HEK293 (cell line): Measurements from ENCODE around the gene ADH4.

ENCODE experiments used
- CTCF ChIA-PET: fragments of 350-600 bp; formaldehyde crosslinking; extraction: SDS; loops from one replicate; lab custom pipeline; 2021; ENCODE audit warnings: antibody characterized with exemption; lab: Yijun Ruan, JAX
- POLR2A ChIA-PET: fragments of 300-600 bp; formaldehyde crosslinking; extraction: SDS; loops from one replicate; lab custom pipeline; 2020; ENCODE audit warnings: antibody characterized with exemption, inconsistent platforms; lab: Yijun Ruan, JAX
- H3K27ac ChIP-seq: fragments of 200-500 bp; sonication (Bioruptor generic); 2 replicates; pipeline ENCODE4 v1.5.1; 2014; ENCODE audit warnings: low read depth, low read length, control low read depth, inconsistent platforms; ENCODE audit errors: extremely low read depth
- H3K36me3 ChIP-seq, 2 experiments: fragments of 200-500 bp in 1 of 2; sonication (Bioruptor generic) in 1 of 2; 1 replicate in 1 of 2; 2 replicates in 1 of 2; pipeline ENCODE4 v1.5.1; 2014 to 2017; ENCODE audit warnings: inconsistent platforms in 2 of 2, low read length in 2 of 2; ENCODE audit not compliant: control insufficient read depth in 2 of 2, insufficient read depth in 1 of 2
- H3K4me1 ChIP-seq: fragments of 200-500 bp; sonication (Bioruptor generic); 2 replicates; pipeline ENCODE4 v1.5.1; 2014; ENCODE audit warnings: mild to moderate bottlenecking, low read length, inconsistent platforms; ENCODE audit not compliant: control insufficient read depth, insufficient read depth
- H3K4me3 ChIP-seq: 2 replicates; pipeline ENCODE4 v1.5.1; 2011; ENCODE audit warnings: low read depth, mild to moderate bottlenecking, control low read depth, low read length, moderate library complexity
- H3K9me3 ChIP-seq: fragments of 200-500 bp; sonication (Bioruptor generic); 2 replicates; pipeline ENCODE4 v1.5.1; 2014; ENCODE audit warnings: low read depth, low read length, inconsistent platforms; ENCODE audit not compliant: control insufficient read depth, insufficient read depth
- KLF10 ChIP-seq: fragments of 450-650 bp; IDR thresholded peaks from 2 replicates; pipeline ENCODE4 v1.5.1; 2018; ENCODE audit warnings: missing biosample characterization, mild to moderate bottlenecking, missing genetic modification characterization
- KLF7 ChIP-seq: fragments of 450-650 bp; formaldehyde crosslinking; IDR thresholded peaks from 2 replicates; pipeline ENCODE4 v1.5.1; 2016; ENCODE audit warnings: missing biosample characterization, missing genetic modification characterization, borderline replicate concordance
- RBAK ChIP-seq: fragments of 450-650 bp; formaldehyde crosslinking; IDR thresholded peaks from 2 replicates; pipeline ENCODE4 v1.5.1; 2016; ENCODE audit warnings: missing biosample characterization, missing genetic modification characterization
- SCRT1 ChIP-seq: fragments of 450-650 bp; formaldehyde crosslinking; IDR thresholded peaks from 2 replicates; pipeline ENCODE4 v1.5.1; 2016; ENCODE audit warnings: missing biosample characterization, missing genetic modification characterization, borderline replicate concordance
- SP3 ChIP-seq: fragments of 450-650 bp; formaldehyde crosslinking; IDR thresholded peaks from 2 replicates; pipeline ENCODE4 v1.5.1; 2016; ENCODE audit warnings: missing biosample characterization, missing genetic modification characterization
- ZBTB1 ChIP-seq: fragments of 450-650 bp; formaldehyde crosslinking; IDR thresholded peaks from 2 replicates; pipeline ENCODE4 v1.5.1; 2016; ENCODE audit warnings: missing biosample characterization, missing genetic modification characterization
- ZBTB48 ChIP-seq: fragments of 450-650 bp; formaldehyde crosslinking; IDR thresholded peaks from 2 replicates; pipeline ENCODE4 v1.5.1; 2016; ENCODE audit warnings: missing biosample characterization, missing genetic modification characterization
- ZFP41 ChIP-seq: fragments of 450-650 bp; formaldehyde crosslinking; IDR thresholded peaks from 2 replicates; pipeline ENCODE4 v1.5.1; 2016; ENCODE audit warnings: missing biosample characterization, missing genetic modification characterization, borderline replicate concordance
- ZNF157 ChIP-seq: fragments of 450-650 bp; formaldehyde crosslinking; IDR thresholded peaks from 2 replicates; pipeline ENCODE4 v1.5.1; 2016; ENCODE audit warnings: missing biosample characterization, missing genetic modification characterization
- ZNF354C ChIP-seq: fragments of 450-650 bp; formaldehyde crosslinking; IDR thresholded peaks from 2 replicates; pipeline ENCODE4 v1.5.1; 2016; ENCODE audit warnings: missing biosample characterization, missing genetic modification characterization, low read depth, borderline replicate concordance
- ZNF473 ChIP-seq: fragments of 450-650 bp; formaldehyde crosslinking; IDR thresholded peaks from 2 replicates; pipeline ENCODE4 v1.5.1; 2017; ENCODE audit warnings: missing biosample characterization, missing genetic modification characterization
- ZNF48 ChIP-seq: fragments of 450-650 bp; formaldehyde crosslinking; IDR thresholded peaks from 2 replicates; pipeline ENCODE4 v1.5.1; 2016; ENCODE audit warnings: missing biosample characterization, missing genetic modification characterization
- ZNF529 ChIP-seq: fragments of 450-650 bp; formaldehyde crosslinking; IDR thresholded peaks from 2 replicates; pipeline ENCODE4 v1.5.1; 2017; ENCODE audit warnings: missing genetic modification characterization, missing biosample characterization; ENCODE audit not compliant: insufficient replicate concordance
- ZNF670 ChIP-seq: fragments of 450-650 bp; formaldehyde crosslinking; IDR thresholded peaks from 2 replicates; pipeline ENCODE4 v1.5.1; 2016; ENCODE audit warnings: missing biosample characterization, missing genetic modification characterization, low read depth
- ZNF76 ChIP-seq: fragments of 450-650 bp; formaldehyde crosslinking; IDR thresholded peaks from 2 replicates; pipeline ENCODE4; 2016; ENCODE audit warnings: low read depth, missing biosample characterization, missing genetic modification characterization, borderline replicate concordance
- TF ChIP-seq, protein P1 (sequence below): sonication (generic); formaldehyde crosslinking; IDR thresholded peaks from 2 replicates; pipeline ENCODE4 v1.8.1; 2022; ENCODE audit warnings: mild to moderate bottlenecking, moderate library complexity, missing genetic modification reagents
- TF ChIP-seq, protein P2 (sequence below): fragments of 450-650 bp; formaldehyde crosslinking; IDR thresholded peaks from 2 replicates; pipeline ENCODE4 v1.5.1; 2016; ENCODE audit warnings: missing biosample characterization, missing genetic modification characterization
- TF ChIP-seq, protein P3 (sequence below): fragments of 450-650 bp; formaldehyde crosslinking; IDR thresholded peaks from 2 replicates; pipeline ENCODE4 v1.5.1; 2017; ENCODE audit warnings: missing biosample characterization, missing genetic modification characterization
- TF ChIP-seq, protein P4 (sequence below): fragments of 450-650 bp; formaldehyde crosslinking; conservative IDR thresholded peaks from 2 replicates; pipeline ENCODE4 v1.5.1; 2016; ENCODE audit warnings: low read depth, missing biosample characterization, missing genetic modification characterization
- TF ChIP-seq, protein P5 (sequence below): fragments of 450-650 bp; formaldehyde crosslinking; IDR thresholded peaks from 2 replicates; pipeline ENCODE4 v1.5.1; 2016; ENCODE audit warnings: missing biosample characterization, missing genetic modification characterization

The ADH4 gene

DNA sequence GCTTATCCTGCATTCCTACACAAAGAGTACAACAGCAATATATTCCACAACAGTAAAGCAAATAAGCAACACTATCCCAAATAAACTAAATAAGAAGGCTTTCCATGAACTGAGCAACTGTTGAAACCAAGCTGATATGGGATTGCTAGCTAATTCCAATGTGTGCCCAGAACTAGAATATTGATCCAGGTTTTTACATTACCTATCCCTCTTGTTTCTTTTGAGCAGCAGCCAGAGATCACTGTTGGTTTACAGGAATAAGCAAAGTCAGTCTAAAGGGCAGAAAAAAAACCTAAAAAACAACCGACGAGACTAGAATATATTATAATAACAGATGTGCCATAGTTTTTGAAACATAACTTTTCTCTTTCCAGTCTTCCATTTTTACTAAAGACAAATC lies 22.4 kb upstream of the ADH4 start:
- H3K27ac ChIP-seq = no peak overlapping the region
- CTCF ChIA-PET = interaction anchor here (0.6 kb wide), 1 partner anchor 16 kb away, joined by 3 read pairs; no protein-coding TSS in a partner anchor
- no peak for TF ChIP-seq ZNF473
- no peak for TF ChIP-seq ZNF529
- no peak for TF ChIP-seq KLF7
- TF ChIP-seq, protein P1, sequence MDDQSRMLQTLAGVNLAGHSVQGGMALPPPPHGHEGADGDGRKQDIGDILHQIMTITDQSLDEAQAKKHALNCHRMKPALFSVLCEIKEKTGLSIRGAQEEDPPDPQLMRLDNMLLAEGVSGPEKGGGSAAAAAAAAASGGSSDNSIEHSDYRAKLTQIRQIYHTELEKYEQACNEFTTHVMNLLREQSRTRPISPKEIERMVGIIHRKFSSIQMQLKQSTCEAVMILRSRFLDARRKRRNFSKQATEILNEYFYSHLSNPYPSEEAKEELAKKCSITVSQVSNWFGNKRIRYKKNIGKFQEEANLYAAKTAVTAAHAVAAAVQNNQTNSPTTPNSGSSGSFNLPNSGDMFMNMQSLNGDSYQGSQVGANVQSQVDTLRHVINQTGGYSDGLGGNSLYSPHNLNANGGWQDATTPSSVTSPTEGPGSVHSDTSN (CRISPR knock-in tag) = no peak
- TF ChIP-seq ZNF48 (tag by site-specific recombination) = no peak
- no peak for TF ChIP-seq ZNF76 (tag by site-specific recombination)
- no peak for TF ChIP-seq ZFP41 (tag by site-specific recombination)
- TF ChIP-seq, all 188 proteins: peak for 0
- Histone ChIP-seq H3K4me3 (no peak overlapping the region), H3K9me3 (no peaks in the 10 kb centered on the region), H3K36me3 (no peaks in the 10 kb centered on the region), H3K4me1 (no peaks in the 10 kb centered on the region)
- POLR2A ChIA-PET = no interaction called here

DNA sequence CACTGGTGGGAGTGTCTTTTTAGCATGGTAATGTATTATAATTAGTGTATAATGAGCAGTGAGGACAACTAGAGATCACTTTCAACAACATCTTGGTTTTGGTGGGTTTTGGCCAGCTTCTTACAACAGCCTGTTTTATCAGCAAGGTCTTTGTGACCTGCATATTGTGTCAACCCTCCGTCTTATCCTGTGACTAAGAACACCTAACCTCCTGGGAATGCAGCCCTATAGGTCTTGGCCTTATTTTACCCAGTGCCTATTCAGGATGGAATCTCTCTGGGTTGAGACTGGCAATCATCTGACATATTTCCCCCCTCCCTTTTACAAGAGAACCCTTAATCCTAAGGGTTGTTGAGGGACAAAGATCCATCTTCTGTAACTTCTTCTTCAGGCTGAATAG lies 21.9 kb upstream of the ADH4 start:
- H3K9me3 ChIP-seq = no peaks in the 10 kb centered on the region
- no peak overlapping the region for H3K27ac ChIP-seq
- no peak overlapping the region for H3K4me3 ChIP-seq
- TF ChIP-seq RBAK (tag by site-specific recombination) = no peak
- TF ChIP-seq ZNF354C = no peak
- TF ChIP-seq, protein P2, sequence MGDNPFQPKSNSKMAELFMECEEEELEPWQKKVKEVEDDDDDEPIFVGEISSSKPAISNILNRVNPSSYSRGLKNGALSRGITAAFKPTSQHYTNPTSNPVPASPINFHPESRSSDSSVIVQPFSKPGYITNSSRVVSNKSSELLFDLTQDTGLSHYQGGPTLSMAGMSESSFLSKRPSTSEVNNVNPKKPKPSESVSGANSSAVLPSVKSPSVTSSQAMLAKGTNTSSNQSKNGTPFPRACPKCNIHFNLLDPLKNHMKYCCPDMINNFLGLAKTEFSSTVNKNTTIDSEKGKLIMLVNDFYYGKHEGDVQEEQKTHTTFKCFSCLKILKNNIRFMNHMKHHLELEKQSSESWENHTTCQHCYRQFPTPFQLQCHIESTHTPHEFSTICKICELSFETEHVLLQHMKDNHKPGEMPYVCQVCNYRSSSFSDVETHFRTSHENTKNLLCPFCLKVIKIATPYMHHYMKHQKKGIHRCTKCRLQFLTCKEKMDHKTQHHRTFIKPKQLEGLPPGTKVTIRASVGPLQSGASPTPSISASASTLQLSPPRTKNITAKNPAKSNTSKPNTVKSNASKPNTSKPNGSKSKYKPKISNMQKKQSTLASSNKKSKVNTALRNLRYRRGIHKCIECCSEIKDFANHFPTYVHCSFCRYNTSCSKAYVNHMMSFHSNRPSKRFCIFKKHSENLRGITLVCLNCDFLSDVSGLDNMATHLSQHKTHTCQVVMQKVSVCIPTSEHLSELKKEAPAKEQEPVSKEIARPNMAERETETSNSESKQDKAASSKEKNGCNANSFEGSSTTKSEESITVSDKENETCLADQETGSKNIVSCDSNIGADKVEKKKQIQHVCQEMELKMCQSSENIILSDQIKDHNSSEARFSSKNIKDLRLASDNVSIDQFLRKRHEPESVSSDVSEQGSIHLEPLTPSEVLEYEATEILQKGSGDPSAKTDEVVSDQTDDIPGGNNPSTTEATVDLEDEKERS (tag by site-specific recombination) = no peak
- no peak for TF ChIP-seq ZNF670 (tag by site-specific recombination)
- no peak for TF ChIP-seq SCRT1 (tag by site-specific recombination)
- TF ChIP-seq, protein P3, sequence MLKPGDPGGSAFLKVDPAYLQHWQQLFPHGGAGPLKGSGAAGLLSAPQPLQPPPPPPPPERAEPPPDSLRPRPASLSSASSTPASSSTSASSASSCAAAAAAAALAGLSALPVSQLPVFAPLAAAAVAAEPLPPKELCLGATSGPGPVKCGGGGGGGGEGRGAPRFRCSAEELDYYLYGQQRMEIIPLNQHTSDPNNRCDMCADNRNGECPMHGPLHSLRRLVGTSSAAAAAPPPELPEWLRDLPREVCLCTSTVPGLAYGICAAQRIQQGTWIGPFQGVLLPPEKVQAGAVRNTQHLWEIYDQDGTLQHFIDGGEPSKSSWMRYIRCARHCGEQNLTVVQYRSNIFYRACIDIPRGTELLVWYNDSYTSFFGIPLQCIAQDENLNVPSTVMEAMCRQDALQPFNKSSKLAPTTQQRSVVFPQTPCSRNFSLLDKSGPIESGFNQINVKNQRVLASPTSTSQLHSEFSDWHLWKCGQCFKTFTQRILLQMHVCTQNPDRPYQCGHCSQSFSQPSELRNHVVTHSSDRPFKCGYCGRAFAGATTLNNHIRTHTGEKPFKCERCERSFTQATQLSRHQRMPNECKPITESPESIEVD (tag by site-specific recombination) = no peak
- TF ChIP-seq SP3 (tag by site-specific recombination) = no peak
- TF ChIP-seq ZBTB48 (tag by site-specific recombination) = no peak
- POLR2A ChIA-PET = no interaction called here
- no peaks in the 10 kb centered on the region for H3K36me3 ChIP-seq
- no peaks in the 10 kb centered on the region for H3K4me1 ChIP-seq
- CTCF ChIA-PET = interaction anchor here (0.6 kb wide), 1 partner anchor 15 kb away, joined by 3 read pairs; no protein-coding TSS in a partner anchor

DNA sequence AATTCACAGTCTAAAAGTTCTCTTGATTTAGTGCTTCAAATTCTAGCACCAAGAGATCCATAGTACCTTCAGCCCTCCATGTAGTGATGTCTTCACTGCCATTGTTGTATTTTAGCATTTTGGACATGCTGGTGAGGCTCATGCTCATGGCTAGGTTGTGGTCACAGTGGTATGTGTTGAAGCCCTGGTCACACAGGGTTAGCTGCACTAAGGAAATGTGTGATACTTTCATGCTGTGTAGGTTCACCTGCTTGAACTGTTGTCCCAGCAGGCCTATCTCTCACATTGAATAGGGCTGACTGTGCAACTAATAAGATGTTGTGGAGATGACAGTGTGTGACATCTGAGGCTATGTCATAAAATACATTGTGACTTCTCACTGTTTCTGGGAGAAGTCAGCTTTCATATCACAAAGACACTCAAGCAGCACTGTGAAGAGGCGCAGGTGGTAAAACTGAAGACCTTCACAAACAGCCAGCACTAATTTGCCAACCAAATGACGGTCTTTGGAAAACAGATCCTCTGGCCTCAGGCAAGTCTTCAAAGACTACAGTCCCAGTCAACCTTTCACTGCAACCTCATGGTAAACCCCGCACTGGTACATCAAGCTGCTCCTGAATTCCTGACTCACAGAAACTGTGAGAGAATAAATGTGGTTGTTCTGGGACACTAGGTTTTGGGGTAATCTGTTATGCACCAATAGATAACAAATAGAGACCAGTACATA lies 17.4 kb upstream of the ADH4 start:
- H3K4me1 ChIP-seq = no peaks in the 10 kb centered on the region
- no peaks in the 10 kb centered on the region for H3K9me3 ChIP-seq
- H3K36me3 ChIP-seq = no peaks in the 10 kb centered on the region
- H3K4me3 ChIP-seq = no peak overlapping the region
- POLR2A ChIA-PET = no interaction called here
- CTCF ChIA-PET = interaction anchor here (0.5 kb wide), 1 partner anchor 272 kb away, joined by 3 read pairs; no protein-coding TSS in a partner anchor
- no peak overlapping the region for H3K27ac ChIP-seq
- no peak for TF ChIP-seq KLF10 (tag by site-specific recombination)
- TF ChIP-seq, protein P4, sequence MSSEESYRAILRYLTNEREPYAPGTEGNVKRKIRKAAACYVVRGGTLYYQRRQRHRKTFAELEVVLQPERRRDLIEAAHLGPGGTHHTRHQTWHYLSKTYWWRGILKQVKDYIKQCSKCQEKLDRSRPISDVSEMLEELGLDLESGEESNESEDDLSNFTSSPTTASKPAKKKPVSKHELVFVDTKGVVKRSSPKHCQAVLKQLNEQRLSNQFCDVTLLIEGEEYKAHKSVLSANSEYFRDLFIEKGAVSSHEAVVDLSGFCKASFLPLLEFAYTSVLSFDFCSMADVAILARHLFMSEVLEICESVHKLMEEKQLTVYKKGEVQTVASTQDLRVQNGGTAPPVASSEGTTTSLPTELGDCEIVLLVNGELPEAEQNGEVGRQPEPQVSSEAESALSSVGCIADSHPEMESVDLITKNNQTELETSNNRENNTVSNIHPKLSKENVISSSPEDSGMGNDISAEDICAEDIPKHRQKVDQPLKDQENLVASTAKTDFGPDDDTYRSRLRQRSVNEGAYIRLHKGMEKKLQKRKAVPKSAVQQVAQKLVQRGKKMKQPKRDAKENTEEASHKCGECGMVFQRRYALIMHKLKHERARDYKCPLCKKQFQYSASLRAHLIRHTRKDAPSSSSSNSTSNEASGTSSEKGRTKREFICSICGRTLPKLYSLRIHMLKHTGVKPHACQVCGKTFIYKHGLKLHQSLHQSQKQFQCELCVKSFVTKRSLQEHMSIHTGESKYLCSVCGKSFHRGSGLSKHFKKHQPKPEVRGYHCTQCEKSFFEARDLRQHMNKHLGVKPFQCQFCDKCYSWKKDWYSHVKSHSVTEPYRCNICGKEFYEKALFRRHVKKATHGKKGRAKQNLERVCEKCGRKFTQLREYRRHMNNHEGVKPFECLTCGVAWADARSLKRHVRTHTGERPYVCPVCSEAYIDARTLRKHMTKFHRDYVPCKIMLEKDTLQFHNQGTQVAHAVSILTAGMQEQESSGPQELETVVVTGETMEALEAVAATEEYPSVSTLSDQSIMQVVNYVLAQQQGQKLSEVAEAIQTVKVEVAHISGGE (tag by site-specific recombination) = no peak
- TF ChIP-seq ZBTB1 (tag by site-specific recombination) = no peak
- TF ChIP-seq ZNF670 (tag by site-specific recombination) = no peak
- TF ChIP-seq, protein P5, sequence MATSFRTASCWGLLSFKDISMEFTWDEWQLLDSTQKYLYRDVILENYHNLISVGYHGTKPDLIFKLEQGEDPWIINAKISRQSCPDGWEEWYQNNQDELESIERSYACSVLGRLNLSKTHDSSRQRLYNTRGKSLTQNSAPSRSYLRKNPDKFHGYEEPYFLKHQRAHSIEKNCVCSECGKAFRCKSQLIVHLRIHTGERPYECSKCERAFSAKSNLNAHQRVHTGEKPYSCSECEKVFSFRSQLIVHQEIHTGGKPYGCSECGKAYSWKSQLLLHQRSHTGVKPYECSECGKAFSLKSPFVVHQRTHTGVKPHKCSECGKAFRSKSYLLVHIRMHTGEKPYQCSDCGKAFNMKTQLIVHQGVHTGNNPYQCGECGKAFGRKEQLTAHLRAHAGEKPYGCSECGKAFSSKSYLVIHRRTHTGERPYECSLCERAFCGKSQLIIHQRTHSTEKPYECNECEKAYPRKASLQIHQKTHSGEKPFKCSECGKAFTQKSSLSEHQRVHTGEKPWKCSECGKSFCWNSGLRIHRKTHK = no peak
- no peak for TF ChIP-seq ZNF157 (tag by site-specific recombination)
